WTC11 (cell line): ENCODE measurements around the gene TRIM2. TPM values are rescaled to one million over a fixed set of nuclear protein-coding genes. Genes with fewer than 3 reads are reported as not detected.

Source experiments
- ATAC-seq: fragments of 200-7000 bp; cut with Tn5 transposase; 2 replicates; pipeline ENCODE4 v1.10.0; 2021; ENCODE audit warnings: mild to moderate bottlenecking, moderate library complexity
- CTCF ChIA-PET: fragments of 300-600 bp; sonication (Branson Sonifier 250); formaldehyde crosslinking; loops from one replicate; lab custom pipeline; 2021; ENCODE audit warnings: antibody characterized with exemption; lab: Charles Lee
- POLR2A ChIA-PET: fragments of 350-600 bp; sonication (Branson Sonifier 250); formaldehyde crosslinking; loops from one replicate; lab custom pipeline; 2021; ENCODE audit warnings: antibody characterized with exemption; lab: Charles Lee
- DNase-seq: peaks from one replicate; pipeline ENCODE4 v3.0.0; 2021; ENCODE audit warnings: low spot score
- H3K27ac Mint-ChIP-seq: 2 replicates; pipeline ENCODE4 v1.8.0; 2021; ENCODE audit warnings: mixed read lengths
- H3K27me3 Mint-ChIP-seq: 2 replicates; pipeline ENCODE4 v1.8.0; 2021; ENCODE audit warnings: low read depth, mild to moderate bottlenecking, moderate library complexity, mixed read lengths
- H3K36me3 Mint-ChIP-seq: 2 replicates; pipeline ENCODE4 v1.8.0; 2021; ENCODE audit warnings: mixed read lengths
- H3K4me1 Mint-ChIP-seq: 2 replicates; pipeline ENCODE4 v1.8.0; 2022; ENCODE audit warnings: mixed read lengths
- H3K4me3 Mint-ChIP-seq: 2 replicates; pipeline ENCODE4 v1.8.0; 2021; ENCODE audit warnings: mild to moderate bottlenecking, moderate library complexity, mixed read lengths
- H3K9me3 Mint-ChIP-seq: 2 replicates; pipeline ENCODE4 v1.8.0; 2021; ENCODE audit warnings: mixed read lengths
- CREB1 ChIP-seq: sonication (generic); formaldehyde crosslinking; IDR thresholded peaks from 2 replicates; pipeline ENCODE4 v1.8.0; 2023; ENCODE audit warnings: mild to moderate bottlenecking, missing genetic modification reagents
- FOXJ3 ChIP-seq: sonication (generic); formaldehyde crosslinking; IDR thresholded peaks from 2 replicates; pipeline ENCODE4 v1.9.0; 2021; ENCODE audit warnings: missing genetic modification reagents, mild to moderate bottlenecking, borderline replicate concordance
- HMGA2 ChIP-seq: fragments of 250-450 bp; sonication (Bioruptor Pico); IDR thresholded peaks from 2 replicates; pipeline ENCODE4 v1.4.0; 2021; ENCODE audit warnings: mild to moderate bottlenecking, moderate library complexity
- JAZF1 ChIP-seq: fragments of 250-450 bp; sonication (Bioruptor Pico); IDR thresholded peaks from 2 replicates; pipeline ENCODE4 v1.9.0; 2021; ENCODE audit warnings: moderate library complexity, mild to moderate bottlenecking, inconsistent platforms
- MYBL2 ChIP-seq: sonication (generic); formaldehyde crosslinking; IDR thresholded peaks from 2 replicates; pipeline ENCODE4 v1.8.1; 2023; ENCODE audit warnings: mild to moderate bottlenecking, moderate library complexity, missing genetic modification reagents
- PRDM15 ChIP-seq: sonication (generic); formaldehyde crosslinking; IDR thresholded peaks from 2 replicates; pipeline ENCODE4 v1.8.0; 2022; ENCODE audit warnings: missing genetic modification reagents
- TEAD4 ChIP-seq: sonication (generic); formaldehyde crosslinking; IDR thresholded peaks from 2 replicates; pipeline ENCODE4 v1.8.0; 2022; ENCODE audit warnings: mild to moderate bottlenecking, missing genetic modification reagents
- TP53 ChIP-seq: sonication (generic); formaldehyde crosslinking; IDR thresholded peaks from 2 replicates; pipeline ENCODE4 v1.8.1; 2023; ENCODE audit warnings: mild to moderate bottlenecking, missing genetic modification reagents
- ZNF121 ChIP-seq: sonication (generic); formaldehyde crosslinking; IDR thresholded peaks from 2 replicates; pipeline ENCODE4 v1.8.0; 2023; ENCODE audit warnings: missing genetic modification reagents
- ZNF232 ChIP-seq: sonication (generic); formaldehyde crosslinking; IDR thresholded peaks from 2 replicates; pipeline ENCODE4 v1.8.0; 2022; ENCODE audit warnings: mild to moderate bottlenecking, missing genetic modification reagents
- ZNF532 ChIP-seq: fragments of 250-450 bp; sonication (Bioruptor Pico); IDR thresholded peaks from 2 replicates; pipeline ENCODE4 v1.9.0; 2021; ENCODE audit warnings: mild to moderate bottlenecking, borderline replicate concordance
- ZSCAN18 ChIP-seq: fragments of 250-450 bp; sonication (Bioruptor Pico); IDR thresholded peaks from 2 replicates; pipeline ENCODE4 v2.1.2; 2022; ENCODE audit warnings: mild to moderate bottlenecking, moderate library complexity
- total RNA-seq: library from RNA; stranded (reverse); gene quantifications from 3 replicates; pipeline ENCODE4 v1.2.3, GENCODE V29; 2021
- TF ChIP-seq, protein P1 (sequence below): sonication (generic); formaldehyde crosslinking; IDR thresholded peaks from 2 replicates; pipeline ENCODE4 v1.8.0; 2022; ENCODE audit warnings: mild to moderate bottlenecking, missing genetic modification reagents
- TF ChIP-seq, protein P2 (sequence below): sonication (generic); formaldehyde crosslinking; IDR thresholded peaks from 2 replicates; pipeline ENCODE4 v1.8.0; 2023; ENCODE audit warnings: mild to moderate bottlenecking, missing genetic modification reagents
- TF ChIP-seq, protein P3 (sequence below): sonication (generic); formaldehyde crosslinking; IDR thresholded peaks from 2 replicates; pipeline ENCODE4 v1.8.1; 2022; ENCODE audit warnings: low read depth, mild to moderate bottlenecking, moderate library complexity, missing genetic modification reagents, borderline replicate concordance

The TRIM2 gene
- total RNA-seq, 1 experiment from 2014 or later: 54.5 TPM

- no peak for TF ChIP-seq PRDM15 (CRISPR knock-in tag)
- TF ChIP-seq ZSCAN18 (CRISPR knock-in tag): no peak
- no peak for TF ChIP-seq ZNF532
- no peak for TF ChIP-seq JAZF1 (CRISPR knock-in tag)
Measured at GRCh38 chr4:153327247-153327646, 123.0 kb downstream of the TRIM2 start (continued).

- Mint-ChIP-seq H3K4me3 (no peak overlapping the region), H3K27ac (no peak overlapping the region), H3K36me3 (peaks cover 3% of the 10 kb centered on the region), H3K27me3 (no peaks in the 10 kb centered on the region), H3K9me3 (no peaks in the 10 kb centered on the region), H3K4me1 (peaks cover 22% of the 10 kb centered on the region)
- no peak for ATAC-seq
- CTCF ChIA-PET: no interaction called here
- POLR2A ChIA-PET: no interaction called here
- no peak for TF ChIP-seq TP53 (CRISPR knock-in tag)
- no peak for TF ChIP-seq ZNF121
- DNase-seq: no peak
Measured at GRCh38 chr4:153332936-153333335, 128.7 kb downstream of the TRIM2 start.

DNA sequence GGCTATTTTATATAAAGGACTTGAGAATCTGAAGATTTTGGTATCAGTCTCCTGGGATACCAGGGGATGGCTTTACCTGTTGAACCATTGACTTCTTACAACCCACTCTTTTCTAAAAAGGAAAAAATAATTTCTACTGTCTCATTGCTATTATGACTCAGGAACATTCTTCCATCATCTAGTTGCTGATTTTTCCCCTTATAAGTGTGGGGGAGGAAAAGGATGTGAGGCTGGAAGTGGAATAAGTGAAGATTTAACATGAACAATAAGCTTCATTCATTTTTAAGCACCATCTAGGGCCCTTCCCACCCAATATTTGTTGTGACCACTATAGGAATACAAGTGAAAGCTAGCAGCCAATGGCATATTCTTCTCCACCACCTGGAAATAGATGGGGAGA is 129.6 kb downstream of the TRIM2 start:
- Mint-ChIP-seq H3K27ac (no peak overlapping the region), H3K27me3 (no peaks in the 10 kb centered on the region), H3K4me3 (no peak overlapping the region), H3K36me3 (peaks cover 3% of the 10 kb centered on the region), H3K4me1 (peaks cover 15% of the 10 kb centered on the region), H3K9me3 (no peaks in the 10 kb centered on the region)
- DNase-seq (no peak), ATAC-seq (no peak)
- ChIA-PET CTCF (interaction anchor here (1.9 kb wide), 1 partner anchor 191 kb away, joined by 8 read pairs; no protein-coding TSS in a partner anchor), POLR2A (no interaction called here)
- TF ChIP-seq, protein P1, sequence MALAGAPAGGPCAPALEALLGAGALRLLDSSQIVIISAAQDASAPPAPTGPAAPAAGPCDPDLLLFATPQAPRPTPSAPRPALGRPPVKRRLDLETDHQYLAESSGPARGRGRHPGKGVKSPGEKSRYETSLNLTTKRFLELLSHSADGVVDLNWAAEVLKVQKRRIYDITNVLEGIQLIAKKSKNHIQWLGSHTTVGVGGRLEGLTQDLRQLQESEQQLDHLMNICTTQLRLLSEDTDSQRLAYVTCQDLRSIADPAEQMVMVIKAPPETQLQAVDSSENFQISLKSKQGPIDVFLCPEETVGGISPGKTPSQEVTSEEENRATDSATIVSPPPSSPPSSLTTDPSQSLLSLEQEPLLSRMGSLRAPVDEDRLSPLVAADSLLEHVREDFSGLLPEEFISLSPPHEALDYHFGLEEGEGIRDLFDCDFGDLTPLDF (CRISPR knock-in tag): no peak
- TF ChIP-seq TEAD4: no peak
- no peak for TF ChIP-seq HMGA2 (CRISPR knock-in tag)
- TF ChIP-seq ZNF232 (CRISPR knock-in tag): no peak
- no peak for TF ChIP-seq ZSCAN18 (CRISPR knock-in tag)
- TF ChIP-seq CREB1 (CRISPR knock-in tag): no peak
- TF ChIP-seq, protein P2, sequence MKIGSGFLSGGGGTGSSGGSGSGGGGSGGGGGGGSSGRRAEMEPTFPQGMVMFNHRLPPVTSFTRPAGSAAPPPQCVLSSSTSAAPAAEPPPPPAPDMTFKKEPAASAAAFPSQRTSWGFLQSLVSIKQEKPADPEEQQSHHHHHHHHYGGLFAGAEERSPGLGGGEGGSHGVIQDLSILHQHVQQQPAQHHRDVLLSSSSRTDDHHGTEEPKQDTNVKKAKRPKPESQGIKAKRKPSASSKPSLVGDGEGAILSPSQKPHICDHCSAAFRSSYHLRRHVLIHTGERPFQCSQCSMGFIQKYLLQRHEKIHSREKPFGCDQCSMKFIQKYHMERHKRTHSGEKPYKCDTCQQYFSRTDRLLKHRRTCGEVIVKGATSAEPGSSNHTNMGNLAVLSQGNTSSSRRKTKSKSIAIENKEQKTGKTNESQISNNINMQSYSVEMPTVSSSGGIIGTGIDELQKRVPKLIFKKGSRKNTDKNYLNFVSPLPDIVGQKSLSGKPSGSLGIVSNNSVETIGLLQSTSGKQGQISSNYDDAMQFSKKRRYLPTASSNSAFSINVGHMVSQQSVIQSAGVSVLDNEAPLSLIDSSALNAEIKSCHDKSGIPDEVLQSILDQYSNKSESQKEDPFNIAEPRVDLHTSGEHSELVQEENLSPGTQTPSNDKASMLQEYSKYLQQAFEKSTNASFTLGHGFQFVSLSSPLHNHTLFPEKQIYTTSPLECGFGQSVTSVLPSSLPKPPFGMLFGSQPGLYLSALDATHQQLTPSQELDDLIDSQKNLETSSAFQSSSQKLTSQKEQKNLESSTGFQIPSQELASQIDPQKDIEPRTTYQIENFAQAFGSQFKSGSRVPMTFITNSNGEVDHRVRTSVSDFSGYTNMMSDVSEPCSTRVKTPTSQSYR (CRISPR knock-in tag): no peak
- no peak for TF ChIP-seq MYBL2 (CRISPR knock-in tag)
- TF ChIP-seq, protein P3, sequence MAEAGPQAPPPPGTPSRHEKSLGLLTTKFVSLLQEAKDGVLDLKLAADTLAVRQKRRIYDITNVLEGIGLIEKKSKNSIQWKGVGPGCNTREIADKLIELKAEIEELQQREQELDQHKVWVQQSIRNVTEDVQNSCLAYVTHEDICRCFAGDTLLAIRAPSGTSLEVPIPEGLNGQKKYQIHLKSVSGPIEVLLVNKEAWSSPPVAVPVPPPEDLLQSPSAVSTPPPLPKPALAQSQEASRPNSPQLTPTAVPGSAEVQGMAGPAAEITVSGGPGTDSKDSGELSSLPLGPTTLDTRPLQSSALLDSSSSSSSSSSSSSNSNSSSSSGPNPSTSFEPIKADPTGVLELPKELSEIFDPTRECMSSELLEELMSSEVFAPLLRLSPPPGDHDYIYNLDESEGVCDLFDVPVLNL (CRISPR knock-in tag): no peak
- TF ChIP-seq FOXJ3: no peak
